Stimulated activated CD4-positive, alpha-beta T cell treated with anti-CD3 and anti-CD28 coated beads, Interleukin-12 subunit alpha, Interleukin-12 subunit beta, amount 100 ng/mL, for 24 hours (primary cell): ENCODE measurements around the gene TPD52L1.
"Not testable (repeated sequence)": the region's sequence is repeated elsewhere in the genome, so short reads cannot be mapped to it uniquely, and the experiment has no call there.

ENCODE experiments used
- DNase-seq, 2 experiments: peaks; one replicate each; pipeline ENCODE4 v3.0.0-alpha.2; 2020; ENCODE audit warnings: low read depth in 2 of 2

TPD52L1 gene, protein sequence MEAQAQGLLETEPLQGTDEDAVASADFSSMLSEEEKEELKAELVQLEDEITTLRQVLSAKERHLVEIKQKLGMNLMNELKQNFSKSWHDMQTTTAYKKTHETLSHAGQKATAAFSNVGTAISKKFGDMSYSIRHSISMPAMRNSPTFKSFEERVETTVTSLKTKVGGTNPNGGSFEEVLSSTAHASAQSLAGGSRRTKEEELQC

DNA sequence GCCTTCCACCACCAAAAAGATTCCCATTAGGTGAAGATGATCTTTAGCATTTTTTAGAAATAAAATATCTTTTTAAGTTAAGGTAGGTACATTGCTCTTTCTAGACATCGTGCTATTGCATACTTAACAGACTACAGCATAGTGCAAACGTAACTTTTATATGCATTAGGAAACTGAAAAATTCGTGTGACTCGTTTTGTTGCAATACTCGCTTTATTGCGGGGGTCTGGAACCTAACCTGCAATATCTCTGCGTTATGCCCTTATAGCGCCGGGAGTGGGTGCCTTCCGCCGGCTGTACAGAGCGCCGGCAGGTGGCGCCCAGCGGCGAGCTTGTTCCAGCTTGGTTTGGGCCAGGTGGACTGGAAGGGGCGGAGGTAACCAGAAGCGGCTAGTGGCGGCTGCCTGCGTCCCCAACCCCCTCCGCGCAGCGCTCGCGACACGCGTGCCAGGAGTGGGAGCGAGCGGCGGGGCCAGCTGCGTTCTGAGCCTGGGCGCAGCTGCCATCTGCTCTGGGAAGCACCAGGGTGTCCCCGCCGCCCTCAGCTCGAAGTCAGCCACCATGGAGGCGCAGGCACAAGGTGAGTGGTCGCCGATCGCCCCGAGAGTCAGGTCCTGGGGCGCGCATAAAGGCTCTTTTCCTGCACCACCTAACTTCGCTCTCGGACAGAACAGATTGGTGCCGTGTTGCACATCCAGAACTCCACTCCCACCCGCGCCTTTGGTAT lies at the start of gene TPD52L1:
TSS of gene TPD52L1 (plus strand) at position 383 of the 727 bp plus-strand sequence. CDS start at position 562, 179 bp downstream.
- peak; percentile 20 to 52 for DNase-seq

DNA sequence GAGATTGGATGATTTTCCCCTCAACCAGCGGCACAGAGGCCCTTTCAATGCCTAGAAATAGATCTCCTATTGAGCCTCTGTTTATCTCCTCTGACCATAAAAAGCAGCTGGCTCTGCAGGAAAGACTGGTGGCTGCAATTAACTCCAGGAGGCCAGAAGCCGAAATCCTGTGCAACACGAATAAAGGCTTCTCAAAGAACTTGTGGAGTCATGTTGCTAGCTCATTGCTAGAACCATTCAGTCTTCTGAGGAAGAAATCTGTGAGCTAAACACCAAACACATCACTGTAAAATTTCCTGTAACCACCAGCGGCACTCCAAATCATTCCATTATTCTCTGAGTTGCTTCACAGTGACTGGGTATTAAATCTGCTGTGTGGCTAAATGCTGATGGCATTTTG lies 49.1 kb upstream of the TPD52L1 start:
- DNase-seq, result no peak

DNA sequence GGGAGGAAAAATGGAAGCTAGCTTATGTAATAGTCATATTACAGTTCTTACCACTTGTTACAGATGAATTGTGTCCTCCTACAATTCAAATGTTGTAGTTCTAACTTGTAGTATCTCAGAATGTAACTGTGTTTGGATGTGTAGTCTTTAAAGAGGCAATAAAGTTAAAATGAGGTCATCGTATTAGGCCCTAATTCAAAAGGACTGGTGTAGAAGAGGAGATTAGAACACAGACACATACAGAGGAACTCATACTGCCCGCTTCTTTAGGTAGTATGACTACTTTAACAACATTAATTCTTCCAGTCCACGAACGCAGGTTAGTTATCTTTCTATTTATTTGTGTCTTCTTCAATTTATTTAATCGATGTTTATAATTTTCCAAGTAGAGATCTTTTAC lies 46.5 kb upstream of the TPD52L1 start:
- DNase-seq, result no peak

GRCh38 chr6:125107896-125108295 lies 45.7 kb upstream of the TPD52L1 start:
- no peak for DNase-seq

GRCh38 chr6:125110056-125110455 lies 43.5 kb upstream of the TPD52L1 start:
- no peak for DNase-seq

DNA sequence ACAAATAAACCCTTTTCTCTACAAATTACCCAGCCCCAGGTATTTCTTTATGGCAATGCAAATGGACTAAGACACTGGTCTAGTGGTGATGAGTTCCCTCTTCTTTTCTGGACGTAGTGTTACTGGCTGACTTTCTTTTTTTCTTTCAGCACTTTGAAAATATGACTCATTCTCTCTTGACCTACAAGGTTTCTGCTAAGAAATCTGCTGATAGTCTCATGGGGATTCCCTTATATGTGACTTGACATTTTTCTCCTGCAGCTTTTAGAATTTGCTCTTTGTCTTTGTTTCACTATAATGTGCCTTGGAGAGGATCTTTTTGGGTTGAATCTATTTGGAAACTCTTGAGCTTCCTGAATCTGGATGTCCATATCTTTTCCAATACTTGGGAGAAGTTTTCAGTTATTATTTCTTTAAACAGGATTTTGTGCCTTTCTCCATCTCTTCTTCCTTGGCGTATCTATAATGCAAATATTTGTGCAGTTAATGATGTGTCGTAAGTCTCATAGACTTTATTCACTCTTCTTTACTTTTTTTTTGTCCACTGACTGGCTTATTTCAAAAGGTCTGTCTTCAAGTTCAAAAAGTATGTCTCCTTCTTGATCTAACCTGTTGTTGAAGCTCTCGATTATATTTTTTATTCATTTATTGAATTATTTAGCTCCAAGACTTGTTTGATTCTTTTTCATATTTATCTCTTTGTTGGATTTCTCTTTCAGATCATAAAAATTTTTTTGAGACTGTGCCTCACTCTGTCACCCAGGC lies 42.2 kb upstream of the TPD52L1 start:
- no peak for DNase-seq

DNA sequence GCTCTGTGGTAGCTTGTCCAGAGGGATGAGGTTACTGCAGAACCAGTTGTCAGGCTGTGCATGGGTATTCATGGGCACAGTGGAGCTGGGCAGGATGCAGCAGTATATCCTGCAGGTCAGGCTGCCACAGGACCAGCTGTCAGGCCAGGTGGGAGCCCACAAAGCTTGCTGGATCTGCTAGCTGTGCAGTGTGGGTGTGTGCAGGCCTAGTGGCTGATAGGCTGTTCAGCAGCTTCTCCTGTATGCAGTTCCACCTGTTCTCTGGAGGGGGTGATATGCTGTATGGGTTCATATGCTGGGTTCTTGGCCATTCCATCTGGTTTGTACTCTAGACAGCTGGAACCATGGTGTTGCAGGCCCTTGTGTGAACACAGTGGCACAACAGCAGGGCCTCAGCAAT lies 40.6 kb upstream of the TPD52L1 start:
- DNase-seq, result no peak

DNA sequence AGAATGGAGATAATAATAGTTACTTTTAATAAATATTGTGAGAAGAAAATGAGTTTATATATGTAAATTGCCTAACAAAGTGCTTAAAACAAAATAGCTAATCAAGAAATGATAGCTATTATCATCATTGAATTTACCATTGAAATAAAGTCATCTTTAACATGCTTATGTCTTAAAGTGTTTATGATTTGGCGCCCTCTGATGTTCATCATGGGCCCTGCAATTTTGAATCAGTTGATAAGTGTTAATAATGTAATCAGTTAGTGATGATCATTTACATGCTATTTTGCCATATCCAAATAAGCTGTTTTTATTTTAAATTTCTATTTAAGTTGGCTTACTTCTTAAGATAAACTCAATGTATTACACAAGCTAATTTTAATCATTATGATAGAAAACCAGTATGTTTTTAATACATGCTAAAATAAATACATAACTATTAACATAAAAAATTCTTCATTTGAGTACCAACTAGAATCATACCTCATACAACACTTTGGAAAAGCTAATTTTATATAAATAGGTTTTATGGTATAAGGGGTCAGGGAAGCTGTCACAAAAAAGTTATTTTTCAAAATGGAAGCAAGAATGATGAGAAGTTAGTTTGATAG lies 39.2 kb upstream of the TPD52L1 start:
- DNase-seq, result peak in 1 of 2 experiments; percentile 39

GRCh38 chr6:125116170-125116569 lies 37.4 kb upstream of the TPD52L1 start:
- DNase-seq, result no peak

DNA sequence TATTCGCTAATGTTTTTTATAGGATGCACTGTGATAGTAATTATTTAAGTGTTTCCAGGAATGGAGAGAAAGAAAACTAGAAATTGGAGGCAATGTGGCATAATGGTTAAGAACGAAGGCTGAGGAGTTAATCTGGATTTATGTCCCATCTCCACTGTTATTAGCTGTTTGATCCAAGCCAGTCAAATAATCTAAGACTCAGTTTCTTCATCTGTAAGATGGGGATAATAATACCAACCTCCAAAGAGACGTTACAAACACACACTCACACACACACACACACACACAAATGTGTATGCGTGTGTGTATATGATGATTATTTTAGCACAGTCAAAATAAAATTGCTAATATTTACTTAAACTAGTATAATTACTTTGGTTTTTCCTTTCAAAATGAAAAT lies 36.9 kb upstream of the TPD52L1 start:
- DNase-seq, result no peak

- no peak for DNase-seq
Observed at GRCh38 chr6:125117818-125118217, 35.8 kb upstream of the TPD52L1 start.

- DNase-seq, result no peak
Observed at GRCh38 chr6:125120054-125120590, 33.5 kb upstream of the TPD52L1 start.

DNA sequence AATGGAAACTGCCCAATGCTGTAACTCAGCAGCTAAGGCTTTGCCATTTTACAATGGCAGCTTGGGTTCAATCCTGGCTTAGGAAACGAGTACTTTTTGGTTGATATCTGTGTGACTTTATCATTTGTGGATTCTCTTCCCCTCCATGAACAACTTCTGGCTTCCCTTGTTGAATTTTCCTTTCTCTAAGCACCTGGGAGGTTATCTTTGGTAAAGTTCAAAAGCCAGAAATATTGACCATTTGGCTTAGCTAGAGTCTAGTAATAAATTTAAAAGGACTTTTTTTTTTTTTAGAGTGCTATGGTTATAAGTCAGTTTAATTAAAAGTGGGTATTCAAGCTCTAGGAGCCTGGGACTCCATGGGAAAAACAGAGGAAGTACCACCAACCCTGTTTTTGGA lies 31.7 kb upstream of the TPD52L1 start:
- no peak for DNase-seq

DNA sequence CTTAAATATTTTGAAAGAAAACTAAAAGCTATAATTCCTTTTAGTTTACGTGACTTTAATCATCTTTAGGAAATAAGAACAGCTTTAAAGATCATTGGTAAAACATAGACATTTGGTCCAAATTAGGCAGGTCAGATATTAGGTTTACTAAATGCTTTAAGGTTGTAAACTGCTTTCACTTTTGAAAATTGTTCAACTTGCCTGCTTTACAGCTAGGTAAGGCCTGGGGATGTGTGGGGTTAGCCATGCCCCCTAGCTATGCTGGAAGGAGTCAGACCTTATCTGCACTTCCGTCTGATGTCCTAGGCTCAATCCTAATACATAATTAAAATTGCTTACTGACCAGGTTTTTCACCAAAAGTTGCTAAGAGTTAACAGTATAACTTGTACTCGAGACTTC lies 30.5 kb upstream of the TPD52L1 start:
- DNase-seq, result no peak

DNA sequence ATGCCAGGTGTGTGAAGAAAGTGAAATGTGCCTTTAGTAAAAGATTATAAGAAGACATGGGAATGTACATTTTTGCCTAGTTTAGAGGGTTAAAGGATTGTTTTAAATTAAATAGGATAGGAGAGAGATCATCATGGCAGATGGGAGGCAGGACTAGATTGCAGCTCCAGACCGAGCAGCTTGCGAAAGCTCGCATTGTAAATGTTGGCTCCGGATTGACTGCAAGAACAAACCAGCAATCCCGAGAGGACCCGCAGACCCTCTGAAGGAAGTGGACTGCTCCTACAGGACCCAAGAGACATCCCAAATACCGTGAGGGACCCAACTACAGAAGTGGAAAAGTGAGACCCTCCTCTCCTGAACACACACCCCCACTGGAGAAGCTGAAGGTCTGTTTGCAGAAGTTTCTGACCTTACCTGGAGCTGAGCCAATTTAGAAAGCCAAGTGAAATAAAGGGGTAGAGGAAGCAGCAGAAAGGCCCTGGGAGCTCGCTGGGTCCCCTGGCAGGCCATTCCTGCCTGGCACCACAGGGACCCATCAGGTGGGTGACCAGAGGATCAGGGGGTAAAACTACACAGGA lies 30.0 kb upstream of the TPD52L1 start:
- DNase-seq, result no peak

DNA sequence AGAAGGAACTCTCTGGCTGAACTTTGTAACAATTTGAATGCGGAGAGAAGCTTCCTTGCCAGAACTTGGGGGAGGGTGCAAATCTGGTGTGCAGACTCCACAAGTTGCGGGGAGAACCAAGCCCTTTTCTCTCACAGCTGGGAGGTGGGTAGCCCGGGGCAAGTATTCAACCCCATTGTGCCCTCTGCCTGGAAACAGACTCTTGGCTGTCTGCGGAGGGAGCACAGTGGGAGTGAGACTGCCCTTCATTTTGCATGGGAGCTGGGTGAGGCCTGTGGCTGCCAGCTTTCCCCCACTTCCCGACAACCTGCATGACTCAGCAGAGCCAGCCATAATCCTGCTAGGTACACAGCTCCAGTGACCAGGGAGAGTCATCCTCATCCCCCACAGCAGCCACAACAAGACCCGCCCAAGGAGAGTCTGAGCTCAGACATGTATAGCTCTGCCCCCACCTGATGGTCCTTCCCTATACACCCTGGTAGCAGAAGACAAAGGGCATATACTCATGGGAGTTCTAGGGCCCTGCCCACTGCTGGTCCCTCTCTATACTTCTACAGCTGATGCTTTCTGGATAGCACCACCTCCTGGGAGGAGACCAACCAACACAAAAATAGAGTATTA lies 29.4 kb upstream of the TPD52L1 start:
- DNase-seq, result no peak

GRCh38 chr6:125125856-125126255 lies 27.7 kb upstream of the TPD52L1 start:
- DNase-seq, result not testable (repeated sequence)

GRCh38 chr6:125129354-125129753 lies 24.2 kb upstream of the TPD52L1 start:
- no peak for DNase-seq

DNA sequence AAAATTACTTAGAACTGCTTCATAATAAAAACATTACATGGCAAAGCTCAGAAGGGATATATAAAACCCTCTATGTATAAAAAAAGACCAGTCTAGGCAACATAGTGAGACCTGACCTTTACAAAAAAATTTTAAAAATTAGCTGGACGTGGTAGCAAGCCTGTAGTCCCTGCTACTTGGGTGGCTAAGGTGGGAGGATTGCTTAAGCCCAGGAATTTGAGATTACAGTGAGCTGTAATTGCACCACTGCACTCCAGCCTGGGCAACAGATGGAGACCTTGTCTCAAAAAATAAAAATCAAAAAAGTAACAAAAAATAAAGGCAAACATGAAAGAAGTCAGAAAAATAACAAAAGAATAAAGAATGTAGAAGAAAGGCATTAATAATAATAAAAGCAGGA lies 21.5 kb upstream of the TPD52L1 start:
- DNase-seq, result no peak

DNA sequence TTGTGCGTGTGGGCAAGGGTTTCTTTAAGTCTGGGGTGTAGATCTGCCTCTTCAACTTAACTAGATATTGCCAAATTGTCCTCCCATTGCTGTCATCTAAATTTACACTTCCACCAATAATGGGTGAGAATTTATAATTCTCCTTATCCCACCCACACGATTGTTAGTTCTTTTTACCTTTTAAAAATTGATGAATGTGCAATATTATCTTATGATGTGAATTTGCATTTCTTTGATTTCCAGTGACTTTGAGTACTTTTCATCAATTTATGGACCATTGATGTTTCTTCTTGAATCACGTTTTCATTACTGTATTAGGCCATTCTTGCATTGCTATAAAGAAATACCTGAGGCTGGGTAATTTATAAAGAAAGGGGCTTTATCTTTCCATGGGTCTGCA lies 17.2 kb upstream of the TPD52L1 start:
- no peak for DNase-seq

- no peak for DNase-seq
Observed at GRCh38 chr6:125138083-125138482, 15.5 kb upstream of the TPD52L1 start.
